Neural crest cell (in vitro differentiated cells): ENCODE measurements around the gene URGCP. TPM values are rescaled to one million over a fixed set of nuclear protein-coding genes. Genes with fewer than 3 reads are reported as not detected.

Source experiments
- DNase-seq: peaks from one replicate; pipeline ENCODE4 v3.0.0; 2021; ENCODE audit warnings: low read depth, mixed read lengths, low spot score
- H3K27ac Mint-ChIP-seq: one replicate; pipeline ENCODE4 v1.8.0; 2021; ENCODE audit warnings: mild to moderate bottlenecking, mixed read lengths; ENCODE audit not compliant: unreplicated experiment
- H3K27me3 Mint-ChIP-seq: 2 replicates; pipeline ENCODE4 v1.8.0; 2021; ENCODE audit warnings: low read depth, mild to moderate bottlenecking, mixed read lengths
- H3K36me3 Mint-ChIP-seq: 2 replicates; pipeline ENCODE4 v1.8.0; 2021; ENCODE audit warnings: low read depth, mild to moderate bottlenecking, mixed read lengths
- H3K4me1 Mint-ChIP-seq: 2 replicates; pipeline ENCODE4 v1.8.0; 2021; ENCODE audit warnings: mixed read lengths
- H3K4me3 Mint-ChIP-seq: one replicate; pipeline ENCODE4 v1.8.0; 2021; ENCODE audit warnings: mild to moderate bottlenecking, mixed read lengths
- H3K9me3 Mint-ChIP-seq: 2 replicates; pipeline ENCODE4 v1.8.0; 2021; ENCODE audit warnings: mixed read lengths
- total RNA-seq: library from RNA; stranded (reverse); gene quantifications from 2 replicates; pipeline ENCODE4 v1.2.1, GENCODE V29; 2021
- TF ChIP-seq, protein P1 (sequence below): fragments of 200-600 bp; sonication (generic); conservative IDR thresholded peaks from 2 replicates; pipeline ENCODE4 v1.5.0; 2021; ENCODE audit warnings: antibody characterized with exemption, mild to moderate bottlenecking

URGCP gene
- total RNA-seq, 1 donor from 2014 or later, result 30.0 TPM

GRCh38 chr7:43926798-43927123 is 20.4 kb upstream of the URGCP start:
- DNase-seq, result no peak
- H3K36me3 Mint-ChIP-seq, result no peaks in the 10 kb centered on the region
- TF ChIP-seq, protein P1, sequence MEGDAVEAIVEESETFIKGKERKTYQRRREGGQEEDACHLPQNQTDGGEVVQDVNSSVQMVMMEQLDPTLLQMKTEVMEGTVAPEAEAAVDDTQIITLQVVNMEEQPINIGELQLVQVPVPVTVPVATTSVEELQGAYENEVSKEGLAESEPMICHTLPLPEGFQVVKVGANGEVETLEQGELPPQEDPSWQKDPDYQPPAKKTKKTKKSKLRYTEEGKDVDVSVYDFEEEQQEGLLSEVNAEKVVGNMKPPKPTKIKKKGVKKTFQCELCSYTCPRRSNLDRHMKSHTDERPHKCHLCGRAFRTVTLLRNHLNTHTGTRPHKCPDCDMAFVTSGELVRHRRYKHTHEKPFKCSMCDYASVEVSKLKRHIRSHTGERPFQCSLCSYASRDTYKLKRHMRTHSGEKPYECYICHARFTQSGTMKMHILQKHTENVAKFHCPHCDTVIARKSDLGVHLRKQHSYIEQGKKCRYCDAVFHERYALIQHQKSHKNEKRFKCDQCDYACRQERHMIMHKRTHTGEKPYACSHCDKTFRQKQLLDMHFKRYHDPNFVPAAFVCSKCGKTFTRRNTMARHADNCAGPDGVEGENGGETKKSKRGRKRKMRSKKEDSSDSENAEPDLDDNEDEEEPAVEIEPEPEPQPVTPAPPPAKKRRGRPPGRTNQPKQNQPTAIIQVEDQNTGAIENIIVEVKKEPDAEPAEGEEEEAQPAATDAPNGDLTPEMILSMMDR, result no peak
- peaks cover 19% of the 10 kb centered on the region for H3K4me1 Mint-ChIP-seq
- no peaks in the 10 kb centered on the region for H3K9me3 Mint-ChIP-seq
- no peaks in the 10 kb centered on the region for H3K27me3 Mint-ChIP-seq
- H3K4me3 Mint-ChIP-seq, result peak overlapping the region; percentile 88
- H3K27ac Mint-ChIP-seq, result peak overlapping the region; percentile 84

DNA sequence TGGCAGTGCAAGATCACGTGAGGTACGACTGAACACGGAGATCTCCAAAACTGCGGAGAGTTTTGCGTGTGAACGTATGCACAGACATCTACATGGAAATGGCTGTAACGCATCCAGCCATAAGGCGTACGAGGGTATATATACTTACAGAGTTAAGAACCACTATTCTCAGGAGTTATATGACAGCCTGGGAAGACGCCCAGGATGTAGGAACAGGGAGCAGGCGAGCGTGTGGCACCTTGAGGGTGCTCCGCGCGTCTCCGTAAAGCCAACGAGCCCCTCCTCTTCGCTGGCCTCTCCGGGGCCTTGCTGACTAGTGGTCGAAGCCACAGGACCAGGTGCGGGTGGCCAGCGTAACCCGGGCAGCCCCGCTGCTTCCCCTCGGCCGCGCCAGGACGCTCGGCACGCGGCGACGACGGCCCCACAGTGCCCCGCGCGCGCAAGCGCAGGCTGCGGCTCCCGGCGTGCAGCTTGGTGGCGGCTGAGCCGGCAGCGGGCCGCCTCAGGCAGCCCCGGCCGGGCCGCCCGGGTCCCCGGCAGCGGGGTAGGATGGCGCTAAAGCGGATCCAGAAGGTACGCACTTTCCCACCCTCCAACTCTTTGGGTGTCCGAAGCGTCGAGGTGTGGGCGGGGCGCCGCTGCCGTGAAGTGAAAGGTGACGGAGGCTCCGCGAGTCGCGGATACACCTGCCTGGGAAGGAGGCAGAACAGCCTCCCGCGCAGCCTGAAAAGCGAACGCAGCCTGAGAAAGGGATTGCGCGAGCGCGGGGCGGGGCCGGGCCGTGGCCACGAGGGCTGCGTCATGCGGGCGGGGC is 19.8 kb upstream of the URGCP start, which contains the start of gene UBE2D4:
Gene UBE2D4, plus strand, starts transcription at position 453 of the 814 bp plus-strand sequence. Its CDS starts 97 bp downstream, at position 550.
- no peaks in the 10 kb centered on the region for H3K9me3 Mint-ChIP-seq
- H3K4me1 Mint-ChIP-seq, result peaks cover 19% of the 10 kb centered on the region
- peak within 1 kb of the TSS; percentile 89 for H3K4me3 Mint-ChIP-seq
- H3K27me3 Mint-ChIP-seq, result no peaks in the 10 kb centered on the region
- H3K27ac Mint-ChIP-seq, result peak within 1 kb of the TSS; percentile 84
- no peaks in the 10 kb centered on the region for H3K36me3 Mint-ChIP-seq
- TF ChIP-seq, protein P1, result no peak
- peak; percentile 64 for DNase-seq

GRCh38 chr7:43922726-43923125 is 16.3 kb upstream of the URGCP start:
- Mint-ChIP-seq H3K4me3 (no peak overlapping the region), H3K27ac (no peak overlapping the region), H3K4me1 (peaks cover 19% of the 10 kb centered on the region), H3K27me3 (no peaks in the 10 kb centered on the region), H3K36me3 (peaks cover 10% of the 10 kb centered on the region), H3K9me3 (no peaks in the 10 kb centered on the region)
- TF ChIP-seq, protein P1, result no peak
- DNase-seq, result no peak

GRCh38 chr7:43921423-43921822 is 15.0 kb upstream of the URGCP start:
- H3K4me1 Mint-ChIP-seq, result peaks cover 18% of the 10 kb centered on the region
- no peak overlapping the region for H3K4me3 Mint-ChIP-seq
- H3K36me3 Mint-ChIP-seq, result peaks cover 12% of the 10 kb centered on the region
- H3K27ac Mint-ChIP-seq, result no peak overlapping the region
- H3K27me3 Mint-ChIP-seq, result no peaks in the 10 kb centered on the region
- H3K9me3 Mint-ChIP-seq, result no peaks in the 10 kb centered on the region
- TF ChIP-seq, protein P1, result no peak
- no peak for DNase-seq

- no peak for DNase-seq
- Mint-ChIP-seq H3K27me3 (no peaks in the 10 kb centered on the region), H3K36me3 (peaks cover 16% of the 10 kb centered on the region), H3K9me3 (no peaks in the 10 kb centered on the region), H3K4me3 (no peak overlapping the region), H3K27ac (peak overlapping the region; percentile 7), H3K4me1 (peaks cover 10% of the 10 kb centered on the region)
- TF ChIP-seq, protein P1, result no peak
Measured at GRCh38 chr7:43915907-43916306, 9.5 kb upstream of the URGCP start.
